BLaER1 (cell line): ENCODE results near the gene SSUH2.
"Not testable (repeated sequence)": the region's sequence is repeated elsewhere in the genome, so short reads cannot be mapped to it uniquely, and the experiment has no call there.

Experiments used
- H3K27ac ChIP-seq: shearing (Covaris generic); formaldehyde crosslinking; 2 replicates; pipeline ENCODE4 v1.8.1; 2022
- H3K27me3 ChIP-seq: shearing (Covaris generic); formaldehyde crosslinking; 2 replicates; pipeline ENCODE4 v1.8.1; 2022
- H3K36me3 ChIP-seq: shearing (Covaris generic); formaldehyde crosslinking; 2 replicates; pipeline ENCODE4 v1.8.1; 2022
- H3K4me1 ChIP-seq: shearing (Covaris generic); formaldehyde crosslinking; 2 replicates; pipeline ENCODE4 v1.8.1; 2022
- H3K4me2 ChIP-seq: shearing (Covaris generic); formaldehyde crosslinking; 2 replicates; pipeline ENCODE4 v1.8.1; 2022
- H3K4me3 ChIP-seq: shearing (Covaris generic); formaldehyde crosslinking; 2 replicates; pipeline ENCODE4 v1.8.1; 2022
- H3K9ac ChIP-seq: shearing (Covaris generic); formaldehyde crosslinking; 2 replicates; pipeline ENCODE4 v1.8.1; 2022
- H3K9me3 ChIP-seq: shearing (Covaris generic); formaldehyde crosslinking; 2 replicates; pipeline ENCODE4 v1.8.1; 2022
- H4K20me1 ChIP-seq: shearing (Covaris generic); formaldehyde crosslinking; 2 replicates; pipeline ENCODE4 v1.8.1; 2022
- Cebpa-rat ChIP-seq: shearing (Covaris generic); IDR thresholded peaks from 2 replicates; pipeline ENCODE4 v1.8.1; 2022

The SSUH2 gene, protein sequence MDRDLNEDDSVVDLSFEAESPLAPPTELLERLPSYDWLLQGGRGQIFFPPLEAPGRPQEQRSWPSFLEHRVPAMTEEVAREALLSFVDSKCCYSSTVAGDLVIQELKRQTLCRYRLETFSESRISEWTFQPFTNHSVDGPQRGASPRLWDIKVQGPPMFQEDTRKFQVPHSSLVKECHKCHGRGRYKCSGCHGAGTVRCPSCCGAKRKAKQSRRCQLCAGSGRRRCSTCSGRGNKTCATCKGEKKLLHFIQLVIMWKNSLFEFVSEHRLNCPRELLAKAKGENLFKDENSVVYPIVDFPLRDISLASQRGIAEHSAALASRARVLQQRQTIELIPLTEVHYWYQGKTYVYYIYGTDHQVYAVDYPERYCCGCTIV

DNA sequence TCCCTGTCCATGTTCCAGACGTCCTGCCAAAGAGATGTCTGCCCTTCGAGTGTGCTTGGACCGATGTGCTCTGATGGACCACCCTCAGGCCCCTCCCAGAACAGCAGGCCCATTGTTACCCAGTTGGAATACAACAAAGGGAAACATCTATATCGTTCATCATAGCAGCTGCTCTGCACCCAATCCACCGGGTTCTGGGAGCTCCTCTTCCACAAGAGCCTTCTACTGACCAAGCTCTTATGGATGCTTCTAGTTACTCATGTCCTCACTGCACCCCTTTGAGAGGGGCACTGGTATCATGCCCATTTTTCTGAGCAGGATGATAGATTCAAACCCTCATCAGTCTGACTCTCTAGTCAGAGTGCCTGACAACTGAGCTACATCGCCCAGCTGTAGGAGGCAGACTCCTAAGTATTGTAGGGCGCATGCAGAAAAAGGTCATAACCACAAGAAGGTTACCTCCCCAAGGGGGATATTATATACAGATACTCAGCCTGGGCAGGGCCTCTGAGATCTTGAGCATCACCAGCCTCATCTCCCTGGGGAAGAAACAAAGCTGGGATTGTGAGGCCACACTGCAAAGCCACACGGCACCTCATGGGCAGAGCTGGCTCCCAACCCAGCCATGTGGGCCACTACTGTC is at the start of gene SSUH2:
Gene SSUH2 (minus strand): TSS at position 51 of the 643 bp plus-strand sequence. CDS start 40 bp downstream, at position 11.
- TF ChIP-seq Cebpa-rat = no peak
- Histone ChIP-seq H3K4me1 (peaks cover 41% of the 10 kb centered on the region), H3K4me3 (no peak within 1 kb of the TSS)

DNA sequence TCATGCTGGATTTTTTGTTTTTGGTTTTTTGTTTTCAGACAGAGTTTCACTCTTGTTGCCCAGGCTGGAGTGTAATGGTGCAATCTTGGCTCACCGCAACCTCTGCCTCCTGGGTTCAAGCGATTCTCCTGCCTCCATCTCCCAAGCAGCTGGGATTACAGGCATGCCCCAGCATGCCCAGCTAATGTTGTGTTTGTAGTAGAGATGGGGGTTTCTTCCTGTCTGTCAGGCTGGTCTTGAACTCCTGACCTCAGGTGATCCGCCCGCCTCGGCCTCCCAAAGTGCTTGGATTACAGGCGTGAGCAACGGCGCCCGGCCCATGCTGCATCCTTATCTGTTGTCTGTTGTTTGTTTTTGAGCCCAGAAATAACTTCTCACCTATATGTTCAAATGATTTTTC is 46.7 kb upstream of the SSUH2 start:
- H3K9ac ChIP-seq, H3K4me1 ChIP-seq, H3K9me3 ChIP-seq, H3K27me3 ChIP-seq, H3K4me3 ChIP-seq, H3K36me3 ChIP-seq, H3K4me2 ChIP-seq, H3K27ac ChIP-seq, H4K20me1 ChIP-seq: not testable (repeated sequence)

More for the DNA sequence above, at the start of gene SSUH2:
- Histone ChIP-seq H3K9me3 (no peaks in the 10 kb centered on the region), H3K27me3 (no peaks in the 10 kb centered on the region), H4K20me1 (no peaks in the 10 kb centered on the region), H3K27ac (no peak within 1 kb of the TSS; the same call in 1 of the 2 replicates), H3K4me2 (peak within 1 kb of the TSS; percentile 75), H3K36me3 (no peaks in the 10 kb centered on the region), H3K9ac (peak within 1 kb of the TSS; percentile 15; the same call in 1 of the 2 replicates)

DNA sequence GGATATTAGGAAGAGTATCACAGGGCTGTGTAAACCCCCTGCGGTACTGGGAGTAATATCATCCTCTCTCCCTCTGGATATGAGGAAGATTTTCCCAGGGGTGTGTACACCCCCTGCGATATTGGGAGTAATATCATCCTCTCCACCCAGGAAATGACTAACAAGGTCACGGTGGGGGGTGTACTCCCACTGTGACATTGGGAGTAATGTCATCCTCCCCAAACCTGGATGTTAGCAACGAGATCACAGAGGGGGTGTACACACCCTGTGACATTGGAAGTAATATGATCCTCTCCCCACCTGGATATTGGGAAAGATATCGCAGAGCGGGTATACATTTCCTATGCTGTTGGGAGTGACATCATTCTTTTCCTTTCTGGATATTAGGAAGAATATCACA is 40.4 kb upstream of the SSUH2 start:
- not testable (repeated sequence) for H3K9ac ChIP-seq, H3K27ac ChIP-seq, H3K9me3 ChIP-seq, H4K20me1 ChIP-seq, H3K4me3 ChIP-seq, H3K27me3 ChIP-seq, H3K4me2 ChIP-seq, H3K36me3 ChIP-seq, H3K4me1 ChIP-seq

DNA sequence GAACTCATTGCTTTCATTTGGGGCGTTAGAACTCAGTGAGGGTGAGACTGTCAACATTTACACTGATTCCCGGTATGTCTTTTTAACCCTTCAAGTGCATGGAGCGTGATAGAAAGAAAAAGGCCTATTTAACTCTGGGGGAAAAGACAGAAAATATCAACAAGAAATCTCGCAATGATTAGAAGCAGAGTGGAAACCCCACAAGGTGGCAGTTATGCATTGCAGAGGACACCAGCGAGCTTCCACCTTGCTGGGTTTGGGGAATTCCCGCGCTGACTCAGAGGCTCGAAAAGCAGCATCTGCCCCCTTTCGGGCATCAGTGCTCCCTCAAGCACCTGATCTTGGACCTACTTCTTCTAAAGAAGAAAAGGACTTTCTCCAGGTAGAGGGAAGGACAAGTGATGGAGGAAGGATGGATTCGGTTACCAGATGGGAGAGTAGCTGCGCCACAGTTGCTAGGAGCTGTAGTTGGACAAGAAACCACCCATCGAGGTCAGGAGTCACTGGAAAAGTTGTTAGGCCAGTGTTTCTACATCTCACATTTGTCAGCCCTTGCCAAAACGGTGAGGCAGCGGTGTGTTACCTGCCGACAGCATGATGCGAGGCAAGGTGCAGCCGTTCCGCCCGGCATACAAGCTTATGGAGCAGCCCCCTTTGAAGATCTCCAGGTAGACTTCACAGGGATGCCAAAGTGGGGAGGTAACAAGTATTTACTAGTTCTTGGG is 38.4 kb upstream of the SSUH2 start:
- not testable (repeated sequence) for H3K4me1 ChIP-seq, H3K27me3 ChIP-seq, H3K9ac ChIP-seq, H3K4me3 ChIP-seq, H3K27ac ChIP-seq, H3K36me3 ChIP-seq, H4K20me1 ChIP-seq, H3K4me2 ChIP-seq
- H3K9me3 ChIP-seq = peaks cover 13% of the 10 kb centered on the region

DNA sequence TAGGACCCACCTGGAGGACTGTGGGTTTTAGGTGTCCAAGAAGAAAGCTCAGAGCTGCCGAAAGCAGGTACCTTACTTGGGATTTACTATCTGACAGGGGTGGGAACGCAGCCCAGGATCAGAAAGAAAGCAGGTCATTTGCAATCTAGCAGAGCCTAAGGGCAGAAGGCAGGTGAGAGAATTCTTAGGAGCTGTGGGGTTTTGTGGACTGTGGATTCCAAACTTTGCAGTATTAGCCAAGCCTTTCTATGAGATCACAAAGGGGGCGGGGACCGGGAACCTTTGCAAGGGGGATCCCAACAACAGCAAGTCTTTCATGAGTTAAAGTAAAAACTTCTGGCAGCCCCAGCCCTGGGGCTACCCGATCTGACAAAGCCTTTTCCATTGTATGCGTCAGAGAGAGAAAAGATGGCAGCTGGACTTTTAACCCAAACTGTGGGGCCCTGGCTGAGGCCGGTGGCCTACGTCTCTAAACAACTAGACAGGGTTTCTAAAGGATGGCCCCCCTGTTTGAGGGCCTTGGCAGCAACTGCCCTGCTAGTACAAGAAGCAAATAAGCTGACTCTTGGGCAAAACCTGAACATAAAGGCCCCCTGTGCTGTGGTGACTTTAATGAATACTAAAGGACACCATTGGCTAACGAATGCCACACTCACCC is 37.4 kb upstream of the SSUH2 start:
- H3K9ac ChIP-seq, H3K27me3 ChIP-seq, H3K4me3 ChIP-seq, H3K27ac ChIP-seq, H3K4me2 ChIP-seq, H3K36me3 ChIP-seq, H3K4me1 ChIP-seq, H4K20me1 ChIP-seq: not testable (repeated sequence)
- peaks cover 15% of the 10 kb centered on the region for H3K9me3 ChIP-seq

DNA sequence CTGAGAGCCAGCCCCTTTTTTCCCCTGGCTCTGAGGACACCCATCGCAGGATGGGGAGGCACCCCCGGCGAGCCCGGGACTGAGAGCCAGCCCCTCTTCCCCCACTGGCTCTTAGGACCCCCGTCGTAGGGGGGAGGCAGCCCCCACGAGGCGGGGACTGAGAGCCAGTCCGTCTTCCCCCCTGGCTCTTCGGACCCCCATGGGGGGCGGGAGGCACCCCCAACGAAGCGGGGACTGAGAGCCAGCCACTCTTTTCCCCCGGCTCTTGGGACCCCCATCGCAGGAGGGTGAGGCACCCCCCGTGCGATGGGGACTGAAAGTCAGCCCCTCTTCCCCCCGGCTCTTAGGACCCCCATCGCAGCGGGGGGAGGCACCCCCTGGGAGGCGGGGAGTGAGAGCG is 36.8 kb upstream of the SSUH2 start:
- Histone ChIP-seq H3K4me1 (no peaks in the 10 kb centered on the region), H3K9me3 (peaks cover 15% of the 10 kb centered on the region), H3K9ac (no peak overlapping the region), H3K4me2 (no peak overlapping the region), H3K36me3 (no peaks in the 10 kb centered on the region), H4K20me1 (no peaks in the 10 kb centered on the region), H3K27ac (no peak overlapping the region), H3K4me3 (no peak overlapping the region), H3K27me3 (no peaks in the 10 kb centered on the region)
- TF ChIP-seq Cebpa-rat = no peak

DNA sequence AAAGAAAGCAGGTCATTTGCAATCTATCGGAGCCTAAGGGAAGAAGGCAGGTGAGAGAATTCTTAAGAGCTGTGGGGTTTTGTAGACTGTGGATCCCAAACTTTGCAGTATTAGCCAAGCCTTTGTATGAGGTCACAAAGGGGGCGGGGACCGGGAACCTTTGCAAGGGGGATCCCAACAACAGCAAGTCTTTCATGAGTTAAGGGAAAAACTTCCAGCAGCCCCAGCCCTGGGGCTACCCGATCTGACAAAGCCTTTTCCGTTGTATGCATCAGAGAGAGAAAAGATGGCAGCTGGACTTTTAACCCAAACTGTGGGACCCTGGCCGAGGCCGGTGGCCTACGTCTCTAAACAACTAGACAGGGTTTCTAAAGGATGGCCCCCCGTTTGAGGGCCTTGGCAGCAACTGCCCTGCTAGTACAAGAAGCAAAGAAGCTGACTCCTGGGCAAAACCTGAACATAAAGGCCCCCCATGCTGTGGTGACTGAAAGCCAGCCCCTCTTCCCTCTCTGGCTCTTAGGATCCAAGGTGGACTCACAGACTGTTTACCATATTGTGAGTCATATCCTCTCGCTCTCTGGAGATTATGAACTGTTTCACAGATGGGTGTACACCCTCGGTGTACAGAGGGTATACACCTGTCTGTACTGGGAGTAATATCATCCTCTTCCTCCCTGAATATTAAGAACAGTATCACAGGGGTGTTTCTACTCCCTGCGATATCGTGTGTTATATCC is 35.4 kb upstream of the SSUH2 start:
- not testable (repeated sequence) for H4K20me1 ChIP-seq, H3K4me3 ChIP-seq, H3K27ac ChIP-seq, H3K9ac ChIP-seq, H3K27me3 ChIP-seq, H3K4me2 ChIP-seq, H3K36me3 ChIP-seq, H3K4me1 ChIP-seq
- H3K9me3 ChIP-seq = peaks cover 15% of the 10 kb centered on the region

DNA sequence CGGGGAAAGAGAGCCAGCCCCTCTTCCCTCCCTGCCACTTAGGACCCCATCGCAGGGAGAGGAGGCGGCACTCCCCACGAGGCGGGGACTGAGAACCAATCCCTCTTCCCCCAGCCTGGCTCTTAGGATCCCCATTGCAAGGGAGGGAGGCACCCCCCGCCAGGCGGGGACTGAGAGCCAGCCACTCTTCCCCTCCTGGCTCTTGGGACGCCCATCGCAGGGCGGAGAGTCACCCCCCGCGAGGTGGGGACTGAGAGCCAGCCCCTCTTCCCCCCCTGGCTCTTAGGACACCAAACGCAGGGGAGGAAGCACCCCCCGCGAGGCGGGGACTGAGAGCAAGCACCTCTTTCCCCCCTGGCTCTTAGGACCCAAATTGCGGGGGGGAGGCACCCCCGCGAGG is 34.2 kb upstream of the SSUH2 start:
- no peaks in the 10 kb centered on the region for H3K4me1 ChIP-seq
- no peak overlapping the region for H3K4me2 ChIP-seq

DNA sequence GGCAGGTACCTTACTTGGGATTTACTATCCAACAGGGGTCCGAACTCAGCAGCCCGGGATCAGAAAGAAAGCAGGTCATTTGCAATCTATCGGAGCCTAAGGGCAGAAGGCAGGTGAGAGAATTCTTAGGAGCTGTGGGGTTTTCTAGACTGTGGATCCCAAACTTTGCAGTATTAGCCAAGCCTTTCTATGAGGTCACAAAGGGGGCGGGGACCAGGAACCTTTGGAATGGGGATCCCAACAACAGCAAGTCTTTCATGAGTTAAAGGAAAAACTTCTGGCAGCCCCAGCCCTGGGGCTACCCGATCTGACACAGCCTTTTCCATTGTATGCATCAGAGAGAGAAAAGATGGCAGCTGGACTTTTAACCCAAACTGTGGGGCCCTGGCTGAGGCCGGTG is 32.7 kb upstream of the SSUH2 start:
- H4K20me1 ChIP-seq, H3K4me2 ChIP-seq, H3K9ac ChIP-seq, H3K4me3 ChIP-seq, H3K4me1 ChIP-seq, H3K36me3 ChIP-seq, H3K27me3 ChIP-seq, H3K27ac ChIP-seq: not testable (repeated sequence)
- H3K9me3 ChIP-seq = peaks cover 15% of the 10 kb centered on the region

More for the DNA sequence above, 34.2 kb upstream of the SSUH2 start:
- peaks cover 15% of the 10 kb centered on the region for H3K9me3 ChIP-seq
- no peak overlapping the region for H3K4me3 ChIP-seq
- no peak overlapping the region for H3K27ac ChIP-seq
- TF ChIP-seq Cebpa-rat = no peak
- no peaks in the 10 kb centered on the region for H3K36me3 ChIP-seq
- no peaks in the 10 kb centered on the region for H4K20me1 ChIP-seq
- H3K27me3 ChIP-seq = no peaks in the 10 kb centered on the region
- H3K9ac ChIP-seq = no peak overlapping the region

DNA sequence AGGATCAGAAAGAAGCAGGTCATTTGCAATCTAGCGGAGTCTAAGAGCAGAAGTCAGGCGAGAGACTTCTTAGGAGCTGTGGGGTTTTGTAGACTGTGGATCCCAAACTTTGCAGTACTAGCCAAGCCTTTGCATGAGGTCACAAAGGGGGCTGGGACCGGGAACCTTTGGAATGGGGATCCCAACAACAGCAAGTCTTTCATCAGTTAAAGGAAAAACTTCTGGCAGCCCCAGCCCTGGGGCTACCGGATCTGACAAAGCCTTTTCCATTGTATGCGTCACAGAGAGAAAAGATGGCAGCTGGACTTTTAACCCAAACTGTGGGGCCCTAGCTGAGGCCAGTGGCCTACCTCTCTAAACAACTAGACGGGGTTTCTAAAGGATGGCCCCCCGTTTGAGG is 31.0 kb upstream of the SSUH2 start:
- H3K4me3 ChIP-seq, H3K4me2 ChIP-seq, H3K4me1 ChIP-seq, H3K9ac ChIP-seq, H4K20me1 ChIP-seq, H3K27me3 ChIP-seq, H3K36me3 ChIP-seq, H3K27ac ChIP-seq: not testable (repeated sequence)
- peaks cover 30% of the 10 kb centered on the region for H3K9me3 ChIP-seq
